GM04504 (cell line): Measurements from ENCODE around the gene SLC47A2.
A peak's percentile ranks its signal among the peaks of the same experiment; 100 is the strongest.

Experiments
- DNase-seq: peaks from one replicate; pipeline ENCODE4 v3.0.0-alpha.2; 2012; ENCODE audit warnings: low read depth

The SLC47A2 gene

DNA sequence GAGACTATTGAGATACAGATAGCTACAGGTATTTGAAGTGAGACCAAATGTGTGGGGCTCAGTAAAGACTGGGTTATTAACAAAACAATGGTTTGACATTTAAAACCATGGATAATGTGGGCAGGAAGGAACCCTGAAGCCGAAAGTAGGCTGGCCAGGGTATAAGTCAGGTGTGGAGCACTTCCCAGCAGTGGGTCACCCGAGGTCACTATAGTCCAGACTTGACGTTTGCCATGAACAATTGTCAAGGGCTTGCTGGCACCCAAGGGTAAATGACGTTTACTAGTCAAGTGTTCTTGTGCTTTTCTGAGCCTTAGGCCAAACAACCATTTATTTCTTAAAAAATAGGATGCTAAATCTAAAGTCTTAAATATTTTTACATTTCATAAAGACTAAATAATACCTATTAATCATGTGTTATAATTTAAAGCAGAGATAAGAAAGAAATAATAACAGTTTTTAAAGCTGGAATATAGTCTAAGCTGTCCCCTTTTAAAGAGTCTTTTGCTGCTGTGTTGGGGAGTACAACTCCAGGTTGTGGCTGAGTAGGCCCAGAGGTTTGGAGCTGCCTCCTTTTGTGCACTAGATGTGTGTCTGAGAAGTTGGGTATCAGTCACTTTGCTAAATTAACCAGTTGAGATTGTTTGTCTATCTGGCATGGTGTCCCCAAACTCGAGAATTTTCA is 52.1 kb downstream of the SLC47A2 start:
- DNase-seq = no peak

DNA sequence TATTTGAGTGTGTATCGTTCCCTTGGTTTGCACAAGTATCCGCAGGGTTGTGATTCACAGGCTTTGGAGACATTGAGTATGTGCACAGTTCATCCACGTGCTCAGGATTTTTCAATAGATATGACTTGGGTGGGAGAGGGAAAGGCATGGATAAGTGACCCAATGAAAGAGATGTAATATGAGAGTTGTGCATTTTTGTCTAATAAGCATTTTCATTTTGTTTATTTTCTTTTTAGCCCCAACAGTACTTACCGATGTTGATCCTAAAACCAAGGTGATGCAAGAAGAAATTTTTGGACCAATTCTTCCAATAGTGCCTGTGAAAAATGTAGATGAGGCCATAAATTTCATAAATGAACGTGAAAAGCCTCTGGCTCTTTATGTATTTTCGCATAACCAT is 53.3 kb downstream of the SLC47A2 start:
- no peak for DNase-seq

DNA sequence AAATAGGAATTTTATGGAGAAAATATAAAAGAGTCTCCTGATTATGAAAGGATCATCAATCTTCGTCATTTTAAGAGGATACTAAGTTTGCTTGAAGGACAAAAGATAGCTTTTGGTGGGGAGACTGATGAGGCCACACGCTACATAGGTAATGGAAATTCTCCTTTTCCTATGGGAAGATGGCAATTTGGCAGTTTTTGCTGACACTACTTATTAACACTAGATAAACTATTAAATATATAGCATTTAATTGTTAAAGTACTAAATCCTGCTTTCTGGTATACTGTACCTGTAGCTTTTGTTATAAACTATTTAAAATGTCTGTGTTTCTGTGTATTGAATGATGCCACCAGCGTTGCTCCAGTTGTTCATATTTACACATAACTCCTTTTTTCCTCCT is 55.3 kb downstream of the SLC47A2 start:
- DNase-seq = no peak

DNA sequence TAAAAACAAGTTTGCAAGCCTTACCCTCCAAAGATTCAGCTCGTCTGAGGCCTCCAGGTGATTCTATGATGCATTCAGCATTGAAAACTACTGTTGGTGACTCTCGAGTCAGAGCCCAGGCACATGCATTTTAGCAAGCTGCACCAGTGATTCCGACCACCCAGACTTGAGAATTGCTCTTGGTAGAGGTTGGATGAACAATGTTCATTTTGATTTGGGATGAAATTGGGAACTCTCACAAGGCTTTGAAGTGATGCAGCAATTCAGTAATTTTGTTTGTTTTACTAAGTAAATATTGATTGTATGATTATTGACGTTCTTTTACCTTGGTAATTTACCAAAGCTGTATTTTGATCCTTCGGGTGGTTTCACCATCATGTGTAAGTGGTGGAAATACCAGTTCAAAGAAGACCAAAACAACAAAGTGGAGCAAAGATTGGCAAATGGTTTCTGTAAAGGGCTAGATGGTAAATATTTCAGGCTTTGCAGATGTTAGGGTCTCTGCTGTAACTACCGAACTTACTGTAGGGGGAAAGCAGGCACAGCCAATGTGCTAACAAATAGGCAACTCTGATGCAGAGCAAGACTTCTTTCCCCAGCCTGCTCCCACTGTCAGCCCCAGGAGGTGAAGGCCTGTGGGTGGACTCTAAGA is 56.0 kb downstream of the SLC47A2 start:
- no peak for DNase-seq

DNA sequence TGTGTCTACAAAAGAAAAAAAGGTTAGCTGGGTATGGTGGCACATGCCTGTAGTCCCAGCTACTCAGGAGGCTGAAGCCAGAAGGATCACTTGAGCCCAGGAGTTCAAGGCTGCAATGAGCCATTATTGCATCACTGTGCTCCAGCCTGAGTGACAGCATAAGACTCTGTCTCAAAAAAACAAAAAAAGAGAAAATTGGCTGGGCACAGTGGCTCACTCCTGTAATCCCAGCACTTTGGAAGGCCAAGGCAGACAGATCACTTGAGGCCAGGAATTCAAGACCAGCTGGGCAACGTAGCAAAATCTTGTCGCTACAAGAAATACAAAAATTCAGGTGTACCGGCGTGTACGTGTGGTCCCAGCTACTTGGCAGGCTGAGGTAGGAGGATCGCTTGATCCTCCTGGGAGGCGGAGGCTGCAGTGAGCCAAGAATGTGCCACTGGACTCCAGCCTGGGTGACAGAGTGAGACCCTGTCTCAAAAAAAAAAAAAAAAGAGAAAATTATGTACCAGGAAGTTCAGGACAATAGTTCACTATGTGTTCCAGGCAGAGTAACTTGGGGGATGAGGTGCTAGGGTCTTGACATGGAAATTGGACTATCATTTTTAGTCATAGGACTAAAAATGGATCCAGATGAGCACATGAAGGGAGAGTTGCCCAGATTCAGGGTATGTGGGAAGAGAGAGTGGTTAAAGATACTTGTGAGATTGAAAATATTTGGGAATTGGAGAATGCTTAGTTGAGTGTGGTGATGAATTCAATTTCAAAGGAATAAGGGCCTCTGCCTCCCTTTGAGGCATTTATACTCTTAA is 56.8 kb downstream of the SLC47A2 start:
- no peak for DNase-seq

DNA sequence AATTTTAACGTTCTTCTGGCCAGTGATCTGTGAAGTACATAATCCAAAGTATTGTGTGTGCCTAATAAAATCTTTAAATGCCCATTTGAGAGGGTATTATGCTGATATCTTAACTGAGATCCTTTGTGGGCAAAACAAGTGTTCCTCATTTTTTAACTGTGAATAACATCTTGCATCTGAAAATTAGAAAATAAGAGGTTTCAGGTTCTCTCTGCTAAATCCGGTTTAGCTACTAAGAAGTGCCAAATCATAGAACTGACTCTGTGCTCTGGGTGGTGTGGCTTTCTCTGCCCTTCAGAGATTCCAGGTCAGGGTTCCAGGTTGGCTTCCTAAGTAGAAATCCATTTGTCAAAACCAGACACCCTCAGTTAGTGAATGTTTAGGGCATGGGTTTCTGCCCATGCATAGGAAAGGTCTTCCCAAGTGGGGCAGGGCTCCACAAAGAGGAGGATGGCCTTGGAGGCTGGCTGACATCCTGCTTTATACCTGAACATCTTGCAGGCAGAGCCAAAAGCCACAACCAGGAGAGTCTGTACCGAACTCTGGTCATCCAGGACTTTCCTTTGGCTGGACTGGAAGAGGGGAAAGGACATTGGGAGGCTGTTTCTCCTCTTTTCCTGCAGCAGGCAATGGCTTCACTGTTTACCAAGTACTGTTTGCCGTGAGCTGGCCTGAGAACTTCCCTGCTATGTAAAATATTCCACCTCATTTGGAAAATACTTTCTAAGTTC is 59.4 kb downstream of the SLC47A2 start:
- no peak for DNase-seq

DNA sequence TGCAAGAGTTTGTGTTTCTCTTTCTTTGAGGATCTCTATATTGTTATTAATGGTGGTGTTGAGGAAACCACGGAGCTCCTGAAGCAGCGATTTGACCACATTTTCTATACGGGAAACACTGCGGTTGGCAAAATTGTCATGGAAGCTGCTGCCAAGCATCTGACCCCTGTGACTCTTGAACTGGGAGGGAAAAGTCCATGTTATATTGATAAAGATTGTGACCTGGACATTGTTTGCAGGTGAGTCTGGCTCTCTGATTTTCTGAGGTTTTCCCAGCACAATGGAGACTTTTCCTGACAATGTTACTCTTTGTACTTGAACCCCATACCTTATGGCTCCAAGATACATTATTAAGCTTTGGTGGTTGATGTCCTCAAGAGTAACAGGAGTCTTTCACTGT is 60.0 kb downstream of the SLC47A2 start:
- DNase-seq = no peak

DNA sequence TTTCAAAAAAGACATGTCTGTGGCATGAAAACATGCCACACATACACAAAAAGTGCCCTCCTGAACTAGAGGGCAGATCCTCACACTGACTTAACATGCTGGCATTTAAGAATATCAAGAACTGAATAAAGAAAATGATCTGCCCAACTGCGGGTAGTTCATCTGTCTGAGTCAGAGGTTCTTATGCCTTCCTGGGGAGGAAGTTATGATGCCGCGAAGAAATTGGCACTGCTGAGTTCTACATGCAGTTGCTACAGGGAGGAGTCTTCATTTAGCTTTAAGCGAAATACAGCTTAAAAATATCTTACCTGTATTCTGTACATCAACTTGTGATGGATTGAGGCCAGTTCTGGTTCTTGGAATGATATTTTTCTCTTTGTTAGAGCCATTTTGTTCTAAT is 61.5 kb downstream of the SLC47A2 start:
- no peak for DNase-seq

DNA sequence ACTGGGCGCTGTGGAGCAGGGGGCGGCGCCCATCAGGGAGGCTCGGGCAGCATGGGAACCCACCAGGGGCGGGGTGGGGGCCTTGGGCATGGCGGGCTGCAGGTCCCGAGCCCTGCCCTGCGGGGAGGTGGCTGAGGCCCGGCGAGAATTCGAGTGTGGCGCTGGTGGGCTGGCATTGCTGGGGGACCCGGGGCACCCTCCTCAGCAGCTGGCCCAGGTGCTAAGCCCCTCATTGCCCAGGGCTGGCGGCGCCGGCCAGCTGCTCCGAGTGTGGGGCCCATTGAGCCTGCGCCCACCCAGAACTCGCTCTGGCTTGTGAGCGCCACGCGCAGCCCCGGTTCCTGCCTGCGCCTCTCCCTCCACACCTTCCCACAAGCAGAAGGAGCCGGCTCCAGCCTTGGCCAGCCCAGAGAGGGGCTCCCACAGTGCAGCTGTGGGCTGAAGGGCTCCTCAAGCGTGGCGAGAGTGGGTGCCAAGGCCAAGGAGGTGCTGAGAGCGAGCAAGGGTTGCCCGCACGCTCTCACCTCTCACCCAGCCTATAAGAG is 62.0 kb downstream of the SLC47A2 start:
- no peak for DNase-seq

DNA sequence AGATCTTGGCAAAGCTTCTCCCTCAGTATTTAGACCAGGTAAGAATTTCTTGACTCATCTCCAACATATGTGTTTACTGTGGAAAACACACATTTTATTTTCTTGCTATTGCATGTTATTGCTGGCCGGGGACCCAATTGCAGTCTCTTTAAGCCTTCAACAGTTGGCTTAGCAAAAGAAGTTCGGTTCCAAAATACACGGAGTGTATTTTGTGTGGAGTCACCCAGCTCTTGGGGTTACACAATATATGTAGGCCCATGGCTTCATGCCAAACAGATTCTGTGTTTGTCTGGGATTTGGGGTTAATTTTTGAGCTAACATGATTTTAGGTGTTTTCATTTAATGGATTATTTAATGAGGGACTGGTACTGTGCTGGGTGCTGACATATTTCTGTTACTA is 63.8 kb downstream of the SLC47A2 start:
- no peak for DNase-seq

DNA sequence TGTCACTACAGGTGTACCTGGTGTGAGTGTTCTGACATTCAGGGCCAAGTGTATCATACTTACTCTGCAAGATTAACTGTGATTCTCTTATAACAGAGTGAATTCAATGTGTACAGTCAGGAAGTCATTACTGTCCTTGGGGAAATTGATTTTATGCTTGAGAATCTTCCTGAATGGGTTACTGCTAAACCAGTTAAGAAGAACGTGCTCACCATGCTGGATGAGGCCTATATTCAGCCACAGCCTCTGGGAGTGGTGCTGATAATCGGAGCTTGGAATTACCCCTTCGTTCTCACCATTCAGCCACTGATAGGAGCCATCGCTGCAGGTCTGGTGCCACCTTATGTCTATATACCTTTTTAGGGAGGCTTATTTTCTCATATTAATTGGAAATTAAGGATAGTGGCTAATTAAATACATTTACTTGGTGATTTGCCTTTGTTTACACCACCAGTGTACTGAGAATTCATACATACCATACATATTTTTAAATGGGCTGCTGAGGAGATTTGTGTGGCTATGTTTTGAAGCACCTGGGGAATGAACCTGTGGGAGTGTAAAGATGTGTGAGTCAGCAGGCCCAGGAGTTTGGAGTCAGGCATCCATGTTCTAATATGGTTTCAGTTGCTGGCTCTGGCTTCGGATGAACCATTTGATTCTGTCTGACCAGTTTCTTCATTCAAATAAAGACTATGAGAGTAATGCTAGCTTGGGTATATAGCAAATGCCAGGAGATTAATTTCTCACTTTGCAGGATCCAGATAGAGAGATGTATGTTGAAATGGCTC is 64.7 kb downstream of the SLC47A2 start:
- DNase-seq = no peak

DNA sequence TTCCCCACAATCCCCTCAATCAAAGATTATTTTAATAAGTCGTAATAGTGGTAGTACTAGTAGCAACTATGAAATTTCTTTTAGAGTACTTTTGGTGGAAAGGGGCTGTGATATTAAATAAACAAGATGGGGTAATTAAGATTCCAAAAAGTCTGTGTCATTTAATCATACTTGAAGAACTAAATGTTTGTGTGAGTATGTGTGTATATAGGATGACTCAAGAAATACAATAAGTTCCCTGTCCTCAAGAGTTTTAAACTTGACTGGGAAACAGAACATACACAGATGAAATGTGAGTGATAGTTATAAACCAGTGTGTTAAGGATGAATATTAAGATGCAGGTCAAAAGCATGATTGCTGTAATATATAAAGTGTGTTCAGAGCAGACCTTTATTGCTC is 65.6 kb downstream of the SLC47A2 start:
- DNase-seq = no peak

DNA sequence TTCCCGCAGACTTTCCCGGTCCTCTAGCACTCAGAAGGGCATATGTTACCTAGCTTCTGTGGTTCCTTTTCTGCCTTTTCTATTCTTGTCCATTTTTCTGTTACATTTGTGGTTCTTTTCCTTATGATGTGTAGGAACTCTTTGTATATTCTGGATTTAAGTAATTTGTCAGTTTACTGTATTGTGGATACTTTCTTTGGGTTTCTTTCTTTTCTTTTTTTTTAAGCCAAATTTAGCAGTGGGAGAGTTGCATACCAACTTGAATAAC is 67.2 kb downstream of the SLC47A2 start:
- no peak for DNase-seq

DNA sequence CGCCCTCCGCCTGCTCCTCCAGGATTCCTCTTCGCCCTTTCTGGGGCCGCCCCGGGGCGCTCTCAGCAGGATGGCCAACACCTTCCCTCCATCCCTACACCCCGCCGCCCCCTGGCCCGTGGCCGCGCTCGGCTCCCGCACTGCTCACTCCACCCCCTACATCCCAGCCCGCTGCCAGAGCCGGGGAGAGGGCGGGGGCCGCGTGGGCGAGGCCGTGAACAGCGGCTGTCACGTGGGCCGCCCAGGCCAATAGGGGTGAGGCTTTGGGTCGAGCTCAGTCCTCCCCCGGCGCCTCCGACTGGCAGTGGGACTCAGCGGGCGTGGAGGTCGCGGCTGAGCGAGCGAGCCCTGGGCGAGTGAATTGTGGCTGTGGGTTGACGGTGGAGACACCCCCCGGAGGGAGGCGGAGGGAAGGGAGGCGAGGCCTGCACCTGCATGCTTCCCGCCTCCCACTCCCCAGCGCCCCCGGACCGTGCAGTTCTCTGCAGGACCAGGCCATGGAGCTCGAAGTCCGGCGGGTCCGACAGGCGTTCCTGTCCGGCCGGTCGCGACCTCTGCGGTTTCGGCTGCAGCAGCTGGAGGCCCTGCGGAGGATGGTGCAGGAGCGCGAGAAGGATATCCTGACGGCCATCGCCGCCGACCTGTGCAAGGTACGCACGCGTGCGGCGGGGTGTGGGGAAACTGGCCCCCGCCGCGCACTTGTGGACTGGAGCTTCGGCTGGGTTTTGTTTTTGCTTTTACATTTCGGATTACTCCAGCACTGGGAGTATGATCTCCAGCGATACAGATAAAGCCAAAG is 67.7 kb downstream of the SLC47A2 start, which contains the start of gene ALDH3A2:
ALDH3A2 (plus strand) TSS at position 277 of the 799 bp plus-strand sequence; CDS start at position 498, 221 bp downstream.
- DNase-seq = peak; percentile 84

DNA sequence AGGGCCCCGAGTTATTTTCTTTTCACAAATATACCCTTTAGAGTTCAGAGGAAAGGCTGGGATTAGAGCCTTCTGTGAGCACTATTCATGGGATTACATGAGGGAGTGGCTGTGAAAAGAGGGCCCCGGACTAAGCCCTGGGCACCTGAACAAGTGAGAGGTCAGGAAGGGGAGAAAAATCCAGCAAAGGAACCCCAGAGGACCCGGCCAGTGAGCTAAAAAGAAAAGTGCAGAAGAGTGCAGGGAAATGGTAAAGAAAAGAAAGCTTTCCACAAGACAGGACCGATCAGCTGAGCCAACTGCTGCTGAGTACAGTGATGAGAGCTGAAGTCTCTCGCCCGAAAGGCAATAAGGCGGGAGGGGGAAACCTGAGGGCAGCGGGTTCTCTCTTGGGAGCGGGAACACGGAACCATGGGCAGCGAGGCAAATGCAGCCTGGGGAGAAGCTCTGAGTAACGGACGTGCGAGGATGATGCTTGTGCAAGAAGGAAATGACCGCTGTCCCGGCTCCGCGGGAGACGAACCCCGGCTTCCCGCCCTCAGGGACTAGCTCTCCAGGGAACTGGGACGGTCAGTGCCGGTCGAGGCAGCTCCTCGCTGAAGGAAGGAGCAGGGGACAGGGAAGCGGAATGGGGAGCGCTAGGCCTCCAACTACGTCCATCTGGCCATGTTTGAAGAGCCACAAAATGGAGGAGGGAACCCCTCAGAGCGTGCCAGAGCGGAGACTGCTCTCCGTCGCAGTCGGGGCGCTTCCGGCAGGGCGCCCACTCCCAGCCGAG is 68.5 kb downstream of the SLC47A2 start:
- DNase-seq = peak; percentile 45

DNA sequence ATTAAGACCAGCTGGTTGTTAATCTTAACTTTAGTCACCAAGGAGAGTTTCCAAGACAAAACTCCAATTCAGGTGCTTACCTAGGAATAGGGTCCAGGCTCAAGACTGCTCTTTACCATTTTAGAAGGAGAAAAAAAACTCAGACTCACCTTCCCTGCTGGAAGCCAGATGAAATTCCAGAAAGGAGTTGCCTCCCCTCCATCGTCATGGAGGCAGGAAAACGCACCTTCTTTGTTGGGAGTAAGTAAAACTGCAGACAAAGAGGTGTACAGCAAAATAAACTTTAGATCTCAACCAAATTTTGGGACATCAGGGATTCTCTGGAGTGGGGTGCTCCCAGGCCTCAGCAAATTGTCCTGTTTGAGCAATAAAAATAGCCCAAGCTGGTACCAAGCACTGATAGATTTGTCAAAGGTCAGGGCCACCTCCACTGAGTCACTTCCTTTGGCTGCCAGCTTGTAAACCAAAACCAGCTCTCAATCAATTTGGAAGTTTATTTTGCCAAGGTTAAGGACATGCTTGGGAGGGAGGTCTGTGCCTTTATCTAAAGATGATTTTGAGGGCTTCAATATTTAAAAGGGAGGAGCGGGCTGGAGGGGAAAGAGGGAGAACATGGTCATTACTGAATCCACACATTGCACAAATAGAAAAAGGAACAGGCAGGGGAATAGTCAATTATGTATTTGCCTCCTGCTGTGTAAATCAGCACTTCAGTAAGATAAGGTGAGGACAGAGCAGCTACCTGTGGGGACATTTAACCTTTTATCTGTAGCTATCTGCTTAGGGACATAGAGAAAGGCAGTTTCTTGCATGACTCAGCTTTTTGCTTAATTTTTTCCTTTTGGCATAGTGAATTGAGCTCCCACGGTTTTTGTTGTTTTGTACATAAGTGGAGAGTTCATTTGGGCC is 69.3 kb downstream of the SLC47A2 start:
- no peak for DNase-seq

DNA sequence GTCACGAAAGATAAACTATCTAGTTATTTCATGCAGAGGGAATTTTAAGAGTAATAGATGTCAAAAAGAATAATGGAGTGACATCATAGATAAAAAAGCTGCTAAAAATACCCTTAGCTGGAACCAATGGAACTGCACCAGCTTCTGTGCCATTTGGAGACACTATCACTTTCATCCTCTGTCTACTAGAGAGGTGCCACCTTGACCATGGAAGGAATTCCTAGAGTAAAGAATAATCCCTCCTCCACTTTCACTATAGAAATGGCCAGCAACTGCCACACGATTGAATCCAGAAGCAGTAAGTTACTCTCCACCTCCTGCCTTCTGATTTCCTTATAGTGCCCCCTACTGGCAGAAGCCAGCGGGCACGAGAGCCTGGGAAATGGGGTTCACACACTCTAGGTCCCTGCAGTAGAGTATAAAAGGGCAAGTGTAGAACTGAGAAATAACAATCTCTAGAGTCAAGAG is 70.6 kb downstream of the SLC47A2 start:
- no peak for DNase-seq

DNA sequence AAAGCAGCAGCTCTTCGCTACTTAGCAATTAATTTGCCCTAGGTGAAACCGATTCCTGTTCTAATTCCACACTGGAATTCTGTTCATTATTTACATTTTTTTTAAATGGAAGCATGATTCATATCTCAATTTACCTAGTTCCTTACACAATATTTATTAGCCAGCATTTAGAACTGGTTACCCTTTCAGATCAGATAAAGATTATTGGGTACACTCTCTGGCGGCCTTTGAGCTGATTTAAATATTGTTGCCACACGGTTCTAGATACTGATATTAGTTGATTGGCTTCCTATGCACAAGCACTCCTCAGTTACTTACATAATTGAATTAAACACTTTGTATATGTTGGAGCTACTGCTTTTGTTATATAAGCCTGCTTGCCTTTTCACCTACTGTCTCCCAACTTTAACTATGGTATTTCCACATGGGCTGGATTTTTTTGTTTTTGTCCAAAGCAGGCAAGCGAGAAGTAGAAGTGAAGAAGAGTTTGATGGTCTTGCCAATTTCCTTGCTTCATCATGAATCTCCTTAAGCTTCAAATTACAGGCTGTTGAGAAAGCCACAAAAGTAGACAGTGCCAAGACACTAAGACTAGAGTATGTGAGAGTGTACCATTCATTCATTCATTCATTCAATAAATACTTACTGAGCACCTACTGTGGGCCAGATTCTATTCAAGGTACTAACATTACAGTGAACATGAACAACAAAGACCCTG is 71.7 kb downstream of the SLC47A2 start:
- DNase-seq = no peak
